ENCODE data around the gene ARHGAP32.
"Not testable (repeated sequence)": the region's sequence is repeated elsewhere in the genome, so short reads cannot be mapped to it uniquely, and the experiment has no call there.

ARHGAP32 gene

GRCh38 chr11:129013737-129014475, 178.2 kb downstream of the ARHGAP32 start:
- no peak for DNase-seq

GRCh38 chr11:129012880-129013279, 179.2 kb downstream of the ARHGAP32 start:
- no peak for DNase-seq

- no peak for DNase-seq
Measured at GRCh38 chr11:129006161-129006560, 186.0 kb downstream of the ARHGAP32 start.

- not testable (repeated sequence) for DNase-seq
Measured at GRCh38 chr11:128999165-128999564, 193.0 kb downstream of the ARHGAP32 start.

- DNase-seq, result no peak
Measured at GRCh38 chr11:128988242-128988970, 203.7 kb downstream of the ARHGAP32 start.

- no peak for DNase-seq
Measured at GRCh38 chr11:128985880-128986279, 206.2 kb downstream of the ARHGAP32 start.

- DNase-seq, result no peak
Measured at GRCh38 chr11:128983023-128983422, 209.1 kb downstream of the ARHGAP32 start.

- DNase-seq, result no peak
Measured at GRCh38 chr11:128981254-128981653, 210.9 kb downstream of the ARHGAP32 start.

GRCh38 chr11:128970598-128971190, 221.4 kb downstream of the ARHGAP32 start:
- DNase-seq, result no peak

GRCh38 chr11:128968916-128969315, 223.2 kb downstream of the ARHGAP32 start:
- DNase-seq, result no peak

GRCh38 chr11:128967578-128967977, 224.5 kb downstream of the ARHGAP32 start:
- no peak for DNase-seq

- DNase-seq, result no peak
Measured at GRCh38 chr11:128965485-128965884, 226.6 kb downstream of the ARHGAP32 start.

GRCh38 chr11:128964463-128964930, 227.6 kb downstream of the ARHGAP32 start:
- peak in 1 of 3 experiments; percentile 44 for DNase-seq

GRCh38 chr11:128963744-128964325, 228.3 kb downstream of the ARHGAP32 start:
- DNase-seq, result peak in 1 of 3 experiments; percentile 24

GRCh38 chr11:128962896-128963295, 229.2 kb downstream of the ARHGAP32 start:
- DNase-seq, result no peak

- DNase-seq, result no peak
Measured at GRCh38 chr11:128961645-128962044, 230.5 kb downstream of the ARHGAP32 start.

- DNase-seq, result no peak
Measured at GRCh38 chr11:128957202-128957482, 235.0 kb downstream of the ARHGAP32 start.

- peak; percentile 53 to 87 (median 69) for DNase-seq
Measured at GRCh38 chr11:128956401-128957201, 235.5 kb downstream of the ARHGAP32 start.

- no peak for DNase-seq
Measured at GRCh38 chr11:128955636-128956035, 236.5 kb downstream of the ARHGAP32 start.

- DNase-seq, result no peak
Measured at GRCh38 chr11:128953151-128953550, 239.0 kb downstream of the ARHGAP32 start.

- no peak for DNase-seq
Measured at GRCh38 chr11:128949791-128950454, 242.2 kb downstream of the ARHGAP32 start.

- DNase-seq, result peak in 1 of 3 experiments; percentile 33
Measured at GRCh38 chr11:128948583-128948982, 243.5 kb downstream of the ARHGAP32 start.

Measured in NCI-H1417 (cell line).